SK-N-SH (cell line): ENCODE measurements around the gene SEMA3G.

Source experiments
- ELF1 ChIP-seq: IDR thresholded peaks from 2 replicates; pipeline ENCODE4 v1.4.0; 2012
- EP300 ChIP-seq, 2 experiments: IDR thresholded peaks; 2 replicates each; pipeline versions ENCODE4 v1.4.0 to v1.6.1; 2012; ENCODE audit warnings: borderline replicate concordance in 1 of 2, low read depth in 1 of 2, low read length in 1 of 2
- EZH2phosphoT487 ChIP-seq: fragments of 200-600 bp; sonication (generic); IDR thresholded peaks from 2 replicates; pipeline ENCODE4 v1.6.1; 2017; ENCODE audit warnings: low read depth, mixed run types, mild to moderate bottlenecking, antibody characterized with exemption, moderate library complexity, borderline replicate concordance
- JUND ChIP-seq: IDR thresholded peaks from 2 replicates; pipeline ENCODE4 v1.4.0; 2012
- POLR2AphosphoS5 ChIP-seq: IDR thresholded peaks from 2 replicates; pipeline ENCODE4 v1.6.1; 2012; ENCODE audit warnings: low read depth, low read length
- RXRA ChIP-seq: IDR thresholded peaks from 2 replicates; pipeline ENCODE4 v1.4.0; 2012; ENCODE audit warnings: low read depth, mild to moderate bottlenecking, borderline replicate concordance
- SIN3A ChIP-seq: IDR thresholded peaks from 2 replicates; pipeline ENCODE4 v1.6.1; 2012; ENCODE audit warnings: low read depth, mild to moderate bottlenecking, low read length, moderate library complexity, borderline replicate concordance
- TEAD4 ChIP-seq: IDR thresholded peaks from 2 replicates; pipeline ENCODE4 v1.4.0; 2012; ENCODE audit warnings: mild to moderate bottlenecking, borderline replicate concordance; ENCODE audit not compliant: insufficient read depth
- YY1 ChIP-seq: IDR thresholded peaks from 2 replicates; pipeline ENCODE4 v1.4.0; 2012; ENCODE audit warnings: low read depth, mild to moderate bottlenecking
- TF ChIP-seq, protein P1 (sequence below): fragments of 200-600 bp; sonication (generic); IDR thresholded peaks from 2 replicates; pipeline ENCODE4 v1.6.1; 2017; ENCODE audit warnings: antibody characterized with exemption, mild to moderate bottlenecking, moderate library complexity
- TF ChIP-seq, protein P2 (sequence below): IDR thresholded peaks from 2 replicates; pipeline ENCODE4 v1.4.0; 2012; ENCODE audit warnings: low read depth
- TF ChIP-seq, protein P3 (sequence below): IDR thresholded peaks from 2 replicates; pipeline ENCODE4 v1.4.0; 2012; ENCODE audit warnings: low read depth, borderline replicate concordance

DNA sequence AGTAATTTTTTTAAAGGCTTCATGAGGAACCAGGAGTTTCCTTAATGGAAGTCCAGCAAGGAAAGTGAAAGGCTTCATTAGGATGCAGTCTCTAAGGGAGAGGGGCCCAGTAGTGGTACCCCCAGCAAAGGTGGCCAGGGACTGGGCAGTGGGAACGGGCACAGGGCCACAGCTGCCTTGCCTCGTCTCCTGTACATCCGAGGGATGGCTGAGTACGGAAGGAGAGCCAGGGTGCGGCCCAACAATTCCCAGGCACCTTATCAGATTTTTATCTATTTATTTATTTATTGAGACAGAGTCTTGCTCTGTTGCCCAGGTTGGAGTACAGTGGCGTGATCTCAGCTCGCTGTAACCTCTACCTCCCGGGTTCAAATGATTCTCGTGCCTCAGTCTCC lies 14.5 kb downstream of the SEMA3G start:
- no peak for TF ChIP-seq POLR2AphosphoS5
- TF ChIP-seq, protein P1, sequence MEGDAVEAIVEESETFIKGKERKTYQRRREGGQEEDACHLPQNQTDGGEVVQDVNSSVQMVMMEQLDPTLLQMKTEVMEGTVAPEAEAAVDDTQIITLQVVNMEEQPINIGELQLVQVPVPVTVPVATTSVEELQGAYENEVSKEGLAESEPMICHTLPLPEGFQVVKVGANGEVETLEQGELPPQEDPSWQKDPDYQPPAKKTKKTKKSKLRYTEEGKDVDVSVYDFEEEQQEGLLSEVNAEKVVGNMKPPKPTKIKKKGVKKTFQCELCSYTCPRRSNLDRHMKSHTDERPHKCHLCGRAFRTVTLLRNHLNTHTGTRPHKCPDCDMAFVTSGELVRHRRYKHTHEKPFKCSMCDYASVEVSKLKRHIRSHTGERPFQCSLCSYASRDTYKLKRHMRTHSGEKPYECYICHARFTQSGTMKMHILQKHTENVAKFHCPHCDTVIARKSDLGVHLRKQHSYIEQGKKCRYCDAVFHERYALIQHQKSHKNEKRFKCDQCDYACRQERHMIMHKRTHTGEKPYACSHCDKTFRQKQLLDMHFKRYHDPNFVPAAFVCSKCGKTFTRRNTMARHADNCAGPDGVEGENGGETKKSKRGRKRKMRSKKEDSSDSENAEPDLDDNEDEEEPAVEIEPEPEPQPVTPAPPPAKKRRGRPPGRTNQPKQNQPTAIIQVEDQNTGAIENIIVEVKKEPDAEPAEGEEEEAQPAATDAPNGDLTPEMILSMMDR: no peak
- TF ChIP-seq JUND: no peak
- no peak for TF ChIP-seq EP300 (IDR thresholded peaks at IDR 0.05; ENCODE audit: borderline replicate concordance in 1 of 2, low read depth in 1 of 2, low read length in 1 of 2)
- TF ChIP-seq, protein P2, sequence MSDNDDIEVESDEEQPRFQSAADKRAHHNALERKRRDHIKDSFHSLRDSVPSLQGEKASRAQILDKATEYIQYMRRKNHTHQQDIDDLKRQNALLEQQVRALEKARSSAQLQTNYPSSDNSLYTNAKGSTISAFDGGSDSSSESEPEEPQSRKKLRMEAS: no peak
- TF ChIP-seq, protein P3, sequence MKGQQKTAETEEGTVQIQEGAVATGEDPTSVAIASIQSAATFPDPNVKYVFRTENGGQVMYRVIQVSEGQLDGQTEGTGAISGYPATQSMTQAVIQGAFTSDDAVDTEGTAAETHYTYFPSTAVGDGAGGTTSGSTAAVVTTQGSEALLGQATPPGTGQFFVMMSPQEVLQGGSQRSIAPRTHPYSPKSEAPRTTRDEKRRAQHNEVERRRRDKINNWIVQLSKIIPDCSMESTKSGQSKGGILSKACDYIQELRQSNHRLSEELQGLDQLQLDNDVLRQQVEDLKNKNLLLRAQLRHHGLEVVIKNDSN: no peak
- no peak for TF ChIP-seq TEAD4
- TF ChIP-seq YY1: no peak
- no peak for TF ChIP-seq ELF1
- no peak for TF ChIP-seq EZH2phosphoT487
- no peak for TF ChIP-seq SIN3A
- TF ChIP-seq RXRA: no peak
